GM21447 (cell line): ENCODE results near the gene SEC22C.

Experiments
- ATAC-seq: cut with Tn5 transposase; IDR thresholded peaks from one replicate; pipeline ENCODE4 v1.9.1; 2021; ENCODE audit not compliant: unreplicated experiment

The SEC22C gene

GRCh38 chr3:42515976-42516375, 65.8 kb downstream of the SEC22C start:
- no peak for ATAC-seq

DNA sequence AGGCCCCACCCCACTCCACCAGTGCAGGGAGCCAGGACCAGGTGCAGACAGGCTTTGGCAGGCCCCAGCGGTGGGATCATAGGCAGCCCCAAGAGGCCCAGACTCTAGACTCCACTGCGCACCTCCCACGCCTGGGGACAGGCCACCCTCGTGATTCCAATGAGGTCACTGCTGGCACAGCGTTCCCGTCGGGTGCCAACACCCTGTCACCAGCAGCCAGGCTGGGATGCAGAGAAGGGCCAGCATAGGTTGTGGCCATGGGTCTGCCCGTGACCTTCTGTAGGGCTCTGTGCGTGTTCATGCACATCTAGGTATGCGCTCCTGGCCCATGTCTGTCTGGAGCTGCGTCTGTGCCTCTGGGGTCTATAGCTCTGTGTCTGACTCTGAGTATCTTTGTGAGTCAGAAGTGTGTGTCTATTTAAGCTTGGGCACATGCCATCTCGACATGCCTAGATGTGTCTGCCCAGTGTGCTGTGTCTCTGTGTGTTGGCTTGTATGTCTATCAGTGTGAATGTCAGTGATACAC, 66.3 kb downstream of the SEC22C start:
- ATAC-seq, result no peak

DNA sequence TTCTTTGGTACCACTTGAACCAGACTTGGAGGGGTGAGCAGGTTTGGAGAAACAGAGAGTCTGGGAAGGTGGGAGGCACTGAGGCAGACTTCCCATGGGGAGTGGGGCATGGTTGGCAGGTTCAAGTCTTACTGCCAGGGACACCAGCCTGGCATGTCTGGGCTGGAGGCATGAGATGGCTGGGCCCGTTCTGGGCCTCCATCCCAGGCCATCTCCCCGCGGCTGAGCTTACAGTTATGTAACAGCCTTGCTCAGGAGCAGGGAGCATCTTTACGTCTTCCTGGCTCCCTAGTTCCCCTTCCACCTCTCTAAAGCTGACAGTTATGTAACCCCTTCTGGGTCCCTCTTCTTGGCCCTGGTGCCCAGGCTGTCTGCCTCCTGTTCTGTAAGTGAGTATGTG, 66.9 kb downstream of the SEC22C start:
- no peak for ATAC-seq

- no peak for ATAC-seq
Measured at GRCh38 chr3:42513521-42513920, 68.2 kb downstream of the SEC22C start.

DNA sequence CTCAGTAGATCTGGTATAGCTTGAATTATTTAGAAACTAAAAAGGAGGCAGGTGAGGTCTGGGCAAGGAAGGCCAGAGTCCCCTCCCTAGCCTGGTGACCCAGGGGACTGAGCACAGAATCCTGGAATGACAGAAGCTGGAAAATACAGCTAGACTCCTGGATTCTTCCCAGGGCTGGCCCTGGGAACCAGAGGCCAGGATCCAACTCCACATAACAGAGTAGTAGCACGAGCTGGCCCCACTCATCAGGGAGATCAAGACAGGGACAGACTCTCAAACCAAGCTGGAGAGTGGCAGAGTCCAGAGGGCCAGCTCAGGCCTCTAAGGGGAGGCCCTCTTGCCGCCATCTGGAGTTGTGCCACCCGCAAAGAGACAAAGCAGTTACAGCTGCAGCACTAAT, 68.6 kb downstream of the SEC22C start:
- ATAC-seq, result no peak

GRCh38 chr3:42511736-42512135, 70.0 kb downstream of the SEC22C start:
- ATAC-seq, result no peak

- ATAC-seq, result no peak
Measured at GRCh38 chr3:42511201-42511600, 70.6 kb downstream of the SEC22C start.

GRCh38 chr3:42510325-42510724, 71.4 kb downstream of the SEC22C start:
- no peak for ATAC-seq

GRCh38 chr3:42509111-42509510, 72.7 kb downstream of the SEC22C start:
- no peak for ATAC-seq

DNA sequence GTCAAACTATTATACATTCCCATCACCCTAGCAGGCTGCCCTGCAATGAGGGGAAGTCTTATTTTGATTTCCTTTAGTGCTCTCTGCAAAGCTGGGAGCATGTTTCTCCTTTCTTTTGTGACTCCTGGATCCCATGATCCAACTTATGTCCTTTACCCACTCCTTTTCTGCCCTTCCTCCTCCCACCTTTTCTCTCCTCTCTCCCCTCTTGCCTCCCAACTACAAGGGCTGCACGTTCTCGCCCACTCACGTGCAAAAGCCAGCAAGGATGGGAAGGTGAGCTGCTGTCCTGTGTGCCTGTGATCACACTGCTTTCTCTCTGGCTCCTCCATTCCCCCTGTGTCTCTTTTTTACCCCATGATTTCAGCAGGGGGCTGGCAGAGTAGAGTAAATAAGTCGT, 73.2 kb downstream of the SEC22C start:
- ATAC-seq, result no peak

GRCh38 chr3:42507761-42508335, 73.9 kb downstream of the SEC22C start:
- ATAC-seq, result no peak

- ATAC-seq, result no peak
Measured at GRCh38 chr3:42507252-42507651, 74.5 kb downstream of the SEC22C start.

GRCh38 chr3:42505849-42506410, 75.8 kb downstream of the SEC22C start:
- ATAC-seq, result no peak

DNA sequence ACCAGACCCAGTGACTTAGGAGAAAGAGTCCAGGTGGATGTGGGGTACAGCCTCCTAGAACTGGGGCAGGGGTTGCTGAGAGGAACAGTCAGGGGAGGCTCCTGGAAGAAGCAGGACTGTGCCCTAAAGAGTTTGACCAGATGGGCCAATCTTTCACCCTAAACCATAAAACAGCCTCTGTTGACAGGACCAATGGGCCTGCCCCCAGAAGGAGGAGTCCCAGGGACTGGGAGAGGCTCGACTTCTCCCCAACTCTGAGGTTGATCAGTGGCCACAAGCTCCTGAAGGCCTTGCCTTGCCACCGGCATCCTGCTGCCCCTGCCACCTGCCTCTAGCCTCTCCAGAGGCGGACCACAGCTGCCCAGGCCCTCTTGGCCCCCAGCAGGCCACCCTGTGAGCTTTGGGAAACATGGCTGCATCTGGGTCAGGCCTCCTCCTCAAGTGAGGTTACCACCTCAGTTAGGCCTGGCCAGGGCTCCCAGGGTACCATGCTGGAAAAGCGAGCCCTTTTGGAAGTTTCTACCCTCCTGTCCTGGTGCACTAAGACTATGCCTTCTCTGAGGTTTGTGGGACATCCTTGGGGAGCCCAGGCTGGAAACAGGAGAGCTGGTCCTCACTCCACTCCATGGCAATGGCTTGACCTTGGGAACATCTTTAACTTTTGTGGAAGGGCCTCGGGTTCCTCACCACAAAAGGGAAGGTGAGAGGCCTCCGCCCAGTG, 76.5 kb downstream of the SEC22C start:
- no peak for ATAC-seq

GRCh38 chr3:42504334-42505127, 77.2 kb downstream of the SEC22C start:
- no peak for ATAC-seq

- no peak for ATAC-seq
Measured at GRCh38 chr3:42503957-42504333, 77.8 kb downstream of the SEC22C start.

GRCh38 chr3:42503251-42503924, 78.4 kb downstream of the SEC22C start:
- no peak for ATAC-seq

GRCh38 chr3:42502429-42503250, 79.1 kb downstream of the SEC22C start, which contains the start of gene VIPR1:
TSS of gene VIPR1 (plus strand) at chr3:42502643. CDS start at chr3:42502736, 93 bp downstream.
- ATAC-seq, result peak; percentile 85

GRCh38 chr3:42501681-42502428, 79.9 kb downstream of the SEC22C start:
- no peak for ATAC-seq
